C4-2B (cell line): Measurements from ENCODE around the gene ARID5B.

ENCODE experiments used
- ZFX ChIP-seq: fragments of 450-650 bp; IDR thresholded peaks from 2 replicates; pipeline ENCODE4 v1.6.1; 2017
- TF ChIP-seq, protein P1 (sequence below): fragments of 450-650 bp; conservative IDR thresholded peaks from 2 replicates; pipeline ENCODE4 v1.5.1; 2017; ENCODE audit warnings: mild to moderate bottlenecking

DNA sequence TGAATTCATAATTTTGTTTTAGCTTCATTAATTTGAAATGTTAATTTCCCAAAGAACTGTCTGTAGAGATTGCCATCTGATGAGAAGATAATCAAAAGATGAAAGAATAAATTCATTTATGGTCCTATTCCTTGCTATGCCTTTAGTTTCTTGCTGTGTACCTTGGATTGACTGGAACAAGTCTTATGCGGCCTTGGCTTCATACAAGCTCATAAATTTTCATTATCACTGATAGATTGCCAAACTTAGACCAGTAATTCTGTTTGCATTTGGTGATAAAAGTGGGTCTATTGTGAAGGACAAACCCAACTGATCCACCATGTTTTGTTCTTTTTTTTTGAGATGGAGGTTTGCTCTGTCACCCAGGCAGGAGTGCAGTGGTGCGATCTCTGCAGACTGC lies 48.2 kb downstream of the ARID5B start:
- TF ChIP-seq, protein P1, sequence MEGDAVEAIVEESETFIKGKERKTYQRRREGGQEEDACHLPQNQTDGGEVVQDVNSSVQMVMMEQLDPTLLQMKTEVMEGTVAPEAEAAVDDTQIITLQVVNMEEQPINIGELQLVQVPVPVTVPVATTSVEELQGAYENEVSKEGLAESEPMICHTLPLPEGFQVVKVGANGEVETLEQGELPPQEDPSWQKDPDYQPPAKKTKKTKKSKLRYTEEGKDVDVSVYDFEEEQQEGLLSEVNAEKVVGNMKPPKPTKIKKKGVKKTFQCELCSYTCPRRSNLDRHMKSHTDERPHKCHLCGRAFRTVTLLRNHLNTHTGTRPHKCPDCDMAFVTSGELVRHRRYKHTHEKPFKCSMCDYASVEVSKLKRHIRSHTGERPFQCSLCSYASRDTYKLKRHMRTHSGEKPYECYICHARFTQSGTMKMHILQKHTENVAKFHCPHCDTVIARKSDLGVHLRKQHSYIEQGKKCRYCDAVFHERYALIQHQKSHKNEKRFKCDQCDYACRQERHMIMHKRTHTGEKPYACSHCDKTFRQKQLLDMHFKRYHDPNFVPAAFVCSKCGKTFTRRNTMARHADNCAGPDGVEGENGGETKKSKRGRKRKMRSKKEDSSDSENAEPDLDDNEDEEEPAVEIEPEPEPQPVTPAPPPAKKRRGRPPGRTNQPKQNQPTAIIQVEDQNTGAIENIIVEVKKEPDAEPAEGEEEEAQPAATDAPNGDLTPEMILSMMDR: no peak
- no peak for TF ChIP-seq ZFX
